HL-60 (cell line): Measurements from ENCODE around the gene FBXO15.

Experiments
- CTCF ChIP-seq: IDR thresholded peaks from one replicate; pipeline ENCODE4 v1.5.1; 2011; ENCODE audit warnings: low read length, control low read depth, inconsistent platforms; ENCODE audit not compliant: insufficient read depth
- POLR2AphosphoS5 ChIP-seq: IDR thresholded peaks from 2 replicates; pipeline ENCODE4 v1.6.1; 2012; ENCODE audit warnings: low read depth
- SPI1 ChIP-seq: IDR thresholded peaks from 2 replicates; pipeline ENCODE4 v1.6.1; 2012; ENCODE audit warnings: low read depth, mild to moderate bottlenecking, borderline replicate concordance

DNA sequence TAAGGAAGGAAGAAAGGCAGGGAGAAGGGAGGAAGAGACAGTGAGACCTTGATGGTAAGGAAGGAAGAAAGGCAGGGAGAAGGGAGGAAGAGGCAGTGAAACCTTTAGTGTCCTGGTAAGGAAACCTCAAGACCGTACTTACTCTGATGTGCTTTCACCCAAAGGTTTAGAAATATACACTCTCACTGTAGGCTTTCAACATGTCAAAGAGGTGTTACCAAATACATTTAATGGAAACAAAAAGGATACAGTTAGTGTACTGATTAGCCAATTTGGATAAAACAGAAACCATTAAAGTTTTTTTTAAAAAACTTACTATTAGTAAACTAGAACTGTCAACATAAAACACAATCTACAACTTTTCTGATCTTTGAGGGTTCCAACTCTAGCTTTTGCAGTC is 7.1 kb downstream of the FBXO15 start:
- TF ChIP-seq CTCF = no peak
- no peak for TF ChIP-seq POLR2AphosphoS5
- TF ChIP-seq SPI1 = no peak
